ENCODE results near the gene DNHD1.

Gene DNHD1

DNA sequence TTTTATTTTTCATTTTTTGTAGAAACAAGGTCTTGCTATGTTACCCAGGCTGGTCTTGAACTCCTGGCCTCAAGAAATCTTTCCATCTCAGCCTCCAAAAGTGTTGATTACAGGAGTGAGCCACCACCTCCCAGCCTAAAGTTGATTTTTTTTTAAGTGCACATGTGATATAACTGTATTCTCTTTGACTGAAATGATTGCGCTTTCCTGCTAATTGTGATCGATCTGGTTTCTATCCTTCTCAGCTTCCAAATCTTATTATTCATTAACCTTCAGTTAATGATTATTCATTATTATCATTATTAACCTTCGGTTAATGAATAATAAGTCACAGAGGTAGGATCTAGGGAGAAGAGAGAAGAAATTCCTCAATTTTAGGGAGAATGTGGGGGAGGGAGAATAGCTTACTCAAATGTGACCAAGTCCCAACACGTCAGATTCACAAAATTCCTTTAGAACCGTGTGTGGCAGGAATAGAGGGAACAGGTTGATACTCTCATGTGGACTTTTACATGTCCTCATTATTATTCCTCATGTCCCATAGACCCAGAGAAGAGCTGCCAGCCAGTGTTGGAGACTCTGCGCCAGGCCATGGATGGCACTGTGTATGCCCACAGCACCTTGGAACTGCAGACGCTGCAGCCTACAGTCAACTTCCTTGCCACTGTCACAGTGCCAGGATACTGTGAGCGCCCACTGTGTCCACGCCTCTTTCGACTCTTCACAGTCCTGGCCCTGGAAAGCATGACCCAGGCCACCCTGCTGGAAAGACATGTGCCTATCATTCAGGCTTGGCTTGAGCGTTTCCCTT lies 59.3 kb downstream of the DNHD1 start:
- CTCF ChIA-PET = interaction anchor here (0.7 kb wide), 1 partner anchor 178 kb away, joined by 3 read pairs; no protein-coding TSS in a partner anchor
- DNase-seq (ENCODE audit: low read depth, low spot score) = no peak
- TF ChIP-seq, protein P1, sequence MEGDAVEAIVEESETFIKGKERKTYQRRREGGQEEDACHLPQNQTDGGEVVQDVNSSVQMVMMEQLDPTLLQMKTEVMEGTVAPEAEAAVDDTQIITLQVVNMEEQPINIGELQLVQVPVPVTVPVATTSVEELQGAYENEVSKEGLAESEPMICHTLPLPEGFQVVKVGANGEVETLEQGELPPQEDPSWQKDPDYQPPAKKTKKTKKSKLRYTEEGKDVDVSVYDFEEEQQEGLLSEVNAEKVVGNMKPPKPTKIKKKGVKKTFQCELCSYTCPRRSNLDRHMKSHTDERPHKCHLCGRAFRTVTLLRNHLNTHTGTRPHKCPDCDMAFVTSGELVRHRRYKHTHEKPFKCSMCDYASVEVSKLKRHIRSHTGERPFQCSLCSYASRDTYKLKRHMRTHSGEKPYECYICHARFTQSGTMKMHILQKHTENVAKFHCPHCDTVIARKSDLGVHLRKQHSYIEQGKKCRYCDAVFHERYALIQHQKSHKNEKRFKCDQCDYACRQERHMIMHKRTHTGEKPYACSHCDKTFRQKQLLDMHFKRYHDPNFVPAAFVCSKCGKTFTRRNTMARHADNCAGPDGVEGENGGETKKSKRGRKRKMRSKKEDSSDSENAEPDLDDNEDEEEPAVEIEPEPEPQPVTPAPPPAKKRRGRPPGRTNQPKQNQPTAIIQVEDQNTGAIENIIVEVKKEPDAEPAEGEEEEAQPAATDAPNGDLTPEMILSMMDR (IDR thresholded peaks at IDR 0.05; ENCODE audit: insufficient read depth, low read length, missing control alignments) = no peak
- POLR2A ChIA-PET = interaction anchor here (0.7 kb wide), 1 partner anchor 17 kb away, joined by 3 read pairs; no protein-coding TSS in a partner anchor
- no peak overlapping the region for H3K4me3 ChIP-seq (ENCODE audit: low read depth, low read length)

DNA sequence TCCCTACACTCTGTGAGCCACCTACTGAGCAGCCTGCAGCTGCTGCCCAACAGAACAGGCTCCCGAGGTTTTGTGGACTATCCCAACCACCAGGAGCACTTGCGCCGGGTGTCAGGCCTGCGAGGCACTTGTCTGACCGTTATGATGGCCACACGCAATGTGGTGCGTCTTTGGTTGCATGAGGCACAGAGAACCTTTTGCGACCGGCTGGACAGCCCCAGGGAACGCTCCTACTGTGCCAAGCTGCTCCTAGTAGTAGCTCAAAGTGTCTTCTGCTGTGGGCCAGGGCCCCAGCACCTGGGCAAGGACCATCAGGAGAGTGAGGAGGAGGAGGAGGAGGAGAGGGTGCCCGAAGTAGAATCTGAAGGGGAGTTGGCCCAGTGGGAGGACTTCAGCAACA lies 60.0 kb downstream of the DNHD1 start:
- CTCF ChIA-PET = interaction anchor here (0.9 to 1.1 kb wide), 2 partner anchors 26 to 126 kb away, joined by 4 read pairs; partner anchors contain the start of gene MRPL17
- no peak for DNase-seq (ENCODE audit: low read depth, low spot score)
- POLR2A ChIA-PET = no interaction called here
- H3K4me3 ChIP-seq (ENCODE audit: low read depth, low read length) = no peak overlapping the region
- TF ChIP-seq, protein P1 (IDR thresholded peaks at IDR 0.05; ENCODE audit: insufficient read depth, low read length, missing control alignments) = no peak

DNA sequence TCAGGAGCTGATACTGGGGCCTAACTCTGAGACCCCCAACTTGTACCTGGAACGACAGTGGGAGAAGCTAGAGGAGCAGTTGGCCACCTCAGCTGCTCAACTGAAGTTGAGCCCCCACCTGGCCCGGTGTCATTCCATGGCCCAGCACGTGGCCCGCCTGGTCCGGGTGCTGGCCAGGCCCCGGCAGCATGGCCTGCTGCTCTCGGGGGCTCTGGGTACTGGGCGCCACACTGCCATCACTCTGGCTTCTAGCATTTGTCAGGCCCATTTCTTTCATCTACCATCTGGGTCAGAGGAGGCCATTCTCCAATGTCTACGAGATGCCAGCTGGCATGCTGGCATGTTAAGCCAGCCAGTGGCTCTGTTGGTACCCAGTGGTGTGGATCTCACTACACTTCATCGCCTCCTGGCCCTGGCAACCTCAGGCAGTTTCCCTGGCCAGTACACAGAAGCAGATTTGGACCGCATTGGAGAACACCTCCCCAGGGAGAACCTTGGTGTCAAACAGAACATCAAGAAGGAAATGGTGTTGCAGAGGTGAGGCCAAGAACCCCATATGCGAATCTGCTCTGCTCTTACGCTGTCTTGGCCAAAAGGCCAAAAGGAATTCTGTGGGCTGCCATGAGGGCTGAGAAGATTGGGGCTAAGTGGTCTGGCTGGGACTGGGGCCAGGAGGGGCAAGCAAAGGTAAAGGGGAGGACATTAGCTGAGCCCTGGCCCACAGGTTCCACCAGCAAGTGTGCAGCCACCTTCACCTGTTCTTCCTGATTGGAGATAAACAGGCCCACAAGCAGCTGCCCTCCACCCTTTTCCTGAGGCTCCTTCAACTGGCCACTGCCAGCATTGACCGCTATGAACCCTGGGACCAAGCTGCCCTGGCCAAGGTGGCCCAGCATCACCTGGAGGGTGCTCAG lies 60.9 kb downstream of the DNHD1 start:
- POLR2A ChIA-PET = no interaction called here
- TF ChIP-seq, protein P1 (IDR thresholded peaks at IDR 0.05; ENCODE audit: insufficient read depth, low read length, missing control alignments) = no peak
- CTCF ChIA-PET = interaction anchor here (0.6 to 1.4 kb wide), 4 partner anchors 25 to 125 kb away, joined by 4 to 7 read pairs (median 4); partner anchors contain the start of gene MRPL17
- no peak for DNase-seq (ENCODE audit: low read depth, low spot score)
- no peak overlapping the region for H3K4me3 ChIP-seq (ENCODE audit: low read depth, low read length)

DNA sequence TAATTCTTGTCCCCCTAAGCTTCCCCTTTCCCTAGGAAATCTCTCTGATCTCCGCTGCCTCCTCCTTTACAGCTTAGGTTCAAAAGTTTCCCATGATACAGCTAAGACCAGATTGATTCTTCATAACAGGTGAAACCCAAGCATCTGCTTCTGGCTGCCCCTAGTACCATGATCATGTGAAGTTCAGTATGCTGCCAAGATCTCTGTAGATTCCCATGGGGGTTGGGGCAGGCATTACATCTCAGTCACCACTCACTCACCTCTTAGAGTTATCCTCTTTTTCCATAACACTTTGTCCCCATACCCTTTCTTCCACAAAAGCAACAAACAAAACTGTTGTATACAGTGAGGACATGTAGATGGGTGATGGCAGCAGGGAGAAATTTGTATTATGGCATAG lies 62.3 kb downstream of the DNHD1 start:
- ChIA-PET POLR2A (no interaction called here), CTCF (interaction anchor here (1.0 to 1.4 kb wide), 2 partner anchors 15 to 27 kb away, joined by 3 to 7 read pairs; no protein-coding TSS in a partner anchor)
- H3K4me3 ChIP-seq (ENCODE audit: low read depth, low read length) = no peak overlapping the region
- DNase-seq (ENCODE audit: low read depth, low spot score) = no peak
- TF ChIP-seq, protein P1 (IDR thresholded peaks at IDR 0.05; ENCODE audit: insufficient read depth, low read length, missing control alignments) = no peak

DNA sequence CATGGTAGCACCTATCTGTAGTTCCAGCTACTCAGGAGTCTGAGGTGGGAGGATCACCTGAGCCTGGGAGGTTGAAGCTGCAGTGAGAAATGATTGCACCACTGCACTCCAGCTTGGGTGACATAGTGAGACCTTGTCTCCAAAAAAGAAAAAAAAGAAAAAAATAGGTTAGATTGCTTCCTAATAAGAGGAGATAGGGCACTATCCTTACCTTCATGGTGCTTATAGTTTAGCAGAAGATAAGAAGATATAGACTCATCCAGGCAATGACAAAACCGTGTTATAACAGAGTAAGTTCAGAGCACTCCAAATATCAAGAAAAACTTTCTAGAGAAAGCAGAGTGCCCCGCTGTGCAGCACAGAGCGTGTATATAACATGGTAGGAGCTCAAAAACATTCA lies 64.2 kb downstream of the DNHD1 start:
- no peak for DNase-seq (ENCODE audit: low read depth, low spot score)
- H3K4me3 ChIP-seq (ENCODE audit: low read depth, low read length) = no peak overlapping the region
- ChIA-PET POLR2A (interaction anchor here (0.6 kb wide), 1 partner anchor 28 kb away, joined by 3 read pairs; no protein-coding TSS in a partner anchor), CTCF (interaction anchor here (1.0 to 1.2 kb wide), 3 partner anchors 9 to 106 kb away, joined by 3 to 4 read pairs (median 3); no protein-coding TSS in a partner anchor)
- TF ChIP-seq, protein P1 (IDR thresholded peaks at IDR 0.05; ENCODE audit: insufficient read depth, low read length, missing control alignments) = no peak

Data from AG04449 (cell line).